Brain microvascular endothelial cell (primary cell): ENCODE data around the gene LRP1B.

Source experiments
- DNase-seq: peaks from one replicate; pipeline ENCODE4 v3.0.0-alpha.2; 2020
- H3K27ac ChIP-seq: fragments of 250-450 bp; sonication (Bioruptor Pico); 2 replicates; pipeline ENCODE4 v1.5.1; 2020; ENCODE audit warnings: mild to moderate bottlenecking, moderate library complexity
- H3K27me3 ChIP-seq: fragments of 250-450 bp; sonication (Bioruptor Pico); replicated peaks from 2 replicates; pipeline ENCODE4 v1.5.1; 2020; ENCODE audit warnings: mild to moderate bottlenecking
- H3K36me3 ChIP-seq: fragments of 250-450 bp; sonication (Bioruptor Pico); replicated peaks from 2 replicates; pipeline ENCODE4 v1.5.1; 2020; ENCODE audit warnings: mild to moderate bottlenecking
- H3K4me3 ChIP-seq: 2 replicates; pipeline ENCODE4 v1.5.1; 2011; ENCODE audit warnings: low read depth, mild to moderate bottlenecking, control low read depth, low read length, moderate library complexity
- in situ Hi-C: cut with HindIII; loops from 2 replicates; pipeline ENCODE4 v1.10.0; 2017; ENCODE audit warnings: low sequenced_read_pairs, low pct_ligation_motif_present
- TF ChIP-seq, protein P1 (sequence below): IDR thresholded peaks from 2 replicates; pipeline ENCODE4 v1.5.1; 2011; ENCODE audit warnings: low read depth, mild to moderate bottlenecking, moderate library complexity, low read length, control low read depth, inconsistent platforms; ENCODE audit errors: missing control alignments

Gene LRP1B

DNA sequence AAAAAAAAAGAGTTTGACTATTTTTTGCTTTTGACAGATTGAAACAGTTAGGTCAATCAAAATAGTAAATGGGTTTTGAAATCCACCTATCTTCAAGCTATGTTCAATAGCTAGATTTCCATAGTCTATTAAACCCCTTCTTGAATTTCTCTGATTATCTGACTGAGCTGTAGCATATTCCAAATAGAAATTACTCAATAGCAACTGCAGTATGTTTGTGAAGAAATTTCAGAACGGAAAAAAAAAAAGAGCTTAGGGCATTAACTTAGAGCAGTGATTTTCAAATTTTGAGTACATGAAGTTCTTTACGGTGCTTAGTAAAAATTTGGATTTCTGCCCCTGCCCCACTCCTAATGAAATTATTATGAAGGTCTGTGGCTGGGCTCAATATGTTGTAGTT, 432.3 kb downstream of the LRP1B start:
- in situ Hi-C loops: no loop called here
- H3K4me3 ChIP-seq: no peak overlapping the region
- H3K27me3 ChIP-seq: no peaks in the 10 kb centered on the region
- TF ChIP-seq, protein P1, sequence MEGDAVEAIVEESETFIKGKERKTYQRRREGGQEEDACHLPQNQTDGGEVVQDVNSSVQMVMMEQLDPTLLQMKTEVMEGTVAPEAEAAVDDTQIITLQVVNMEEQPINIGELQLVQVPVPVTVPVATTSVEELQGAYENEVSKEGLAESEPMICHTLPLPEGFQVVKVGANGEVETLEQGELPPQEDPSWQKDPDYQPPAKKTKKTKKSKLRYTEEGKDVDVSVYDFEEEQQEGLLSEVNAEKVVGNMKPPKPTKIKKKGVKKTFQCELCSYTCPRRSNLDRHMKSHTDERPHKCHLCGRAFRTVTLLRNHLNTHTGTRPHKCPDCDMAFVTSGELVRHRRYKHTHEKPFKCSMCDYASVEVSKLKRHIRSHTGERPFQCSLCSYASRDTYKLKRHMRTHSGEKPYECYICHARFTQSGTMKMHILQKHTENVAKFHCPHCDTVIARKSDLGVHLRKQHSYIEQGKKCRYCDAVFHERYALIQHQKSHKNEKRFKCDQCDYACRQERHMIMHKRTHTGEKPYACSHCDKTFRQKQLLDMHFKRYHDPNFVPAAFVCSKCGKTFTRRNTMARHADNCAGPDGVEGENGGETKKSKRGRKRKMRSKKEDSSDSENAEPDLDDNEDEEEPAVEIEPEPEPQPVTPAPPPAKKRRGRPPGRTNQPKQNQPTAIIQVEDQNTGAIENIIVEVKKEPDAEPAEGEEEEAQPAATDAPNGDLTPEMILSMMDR: no peak
- no peak for DNase-seq
- H3K27ac ChIP-seq: no peak overlapping the region
- H3K36me3 ChIP-seq: no peaks in the 10 kb centered on the region

DNA sequence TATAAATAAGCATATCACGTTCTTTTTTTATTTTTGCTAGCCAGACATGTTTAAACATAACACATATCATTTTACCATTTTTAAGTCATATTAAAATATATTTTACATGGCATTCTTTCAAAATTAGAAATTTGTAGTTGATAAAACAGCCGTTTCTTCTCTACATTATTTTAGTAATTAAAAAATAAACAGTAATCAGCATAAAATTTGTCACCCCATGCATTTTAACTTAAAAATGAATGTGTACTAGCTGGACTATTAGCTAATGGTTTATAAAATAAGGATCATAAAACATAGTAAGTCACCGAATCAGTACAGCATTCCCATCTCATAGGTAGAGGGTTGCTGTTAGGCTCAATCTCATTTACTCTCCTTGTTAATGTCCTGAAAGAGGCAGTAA, 433.8 kb downstream of the LRP1B start:
- no peaks in the 10 kb centered on the region for H3K27me3 ChIP-seq
- TF ChIP-seq, protein P1: no peak
- in situ Hi-C loops: no loop called here

DNA sequence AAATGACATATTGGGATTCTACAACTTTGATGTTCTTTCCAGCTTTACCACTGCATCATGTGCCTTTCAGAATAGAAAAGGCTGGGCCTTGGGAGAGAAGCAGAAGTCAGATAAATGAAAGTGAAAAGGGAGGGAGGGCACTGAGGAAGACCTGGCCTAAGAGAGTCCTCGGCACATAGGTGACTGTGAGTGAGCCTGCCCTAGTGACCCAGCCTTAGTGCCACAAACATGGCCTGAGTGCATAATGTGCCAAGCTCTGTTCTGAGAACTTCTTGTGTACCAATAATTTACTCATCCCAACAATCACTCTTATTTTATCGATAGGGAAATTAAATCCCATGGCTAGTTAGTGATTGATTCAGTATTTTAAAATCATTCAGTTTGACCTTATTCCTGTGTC, 436.6 kb downstream of the LRP1B start:
- Histone ChIP-seq H3K27ac (no peak overlapping the region), H3K27me3 (no peaks in the 10 kb centered on the region), H3K4me3 (no peak overlapping the region), H3K36me3 (no peaks in the 10 kb centered on the region)
- in situ Hi-C loops: no loop called here
- no peak for DNase-seq
- TF ChIP-seq, protein P1: no peak

More for the DNA sequence above, 433.8 kb downstream of the LRP1B start:
- Histone ChIP-seq H3K4me3 (no peak overlapping the region), H3K36me3 (no peaks in the 10 kb centered on the region), H3K27ac (no peak overlapping the region)
- no peak for DNase-seq

DNA sequence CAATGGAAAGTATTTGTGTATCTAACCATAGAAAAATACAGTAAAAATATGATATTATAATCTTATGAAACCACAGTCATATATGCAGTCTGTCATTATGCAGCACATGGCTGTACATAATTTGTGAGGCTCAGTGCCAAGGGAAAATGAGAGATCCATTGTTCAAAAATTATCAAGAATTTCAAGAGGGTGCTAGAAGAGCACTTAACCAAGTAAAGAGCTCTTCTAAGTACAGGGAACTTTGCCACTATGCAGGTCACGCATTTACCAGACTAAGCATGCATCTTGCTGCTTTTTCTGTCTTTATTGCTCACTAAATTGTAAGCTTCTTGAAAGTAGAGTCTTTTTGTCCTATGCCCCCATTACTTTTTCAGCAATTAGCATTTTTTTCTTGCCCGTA, 438.0 kb downstream of the LRP1B start:
- no peak overlapping the region for H3K27ac ChIP-seq
- in situ Hi-C loops: no loop called here
- no peak overlapping the region for H3K4me3 ChIP-seq
- no peaks in the 10 kb centered on the region for H3K36me3 ChIP-seq
- no peak for DNase-seq
- TF ChIP-seq, protein P1: no peak
- H3K27me3 ChIP-seq: no peaks in the 10 kb centered on the region

DNA sequence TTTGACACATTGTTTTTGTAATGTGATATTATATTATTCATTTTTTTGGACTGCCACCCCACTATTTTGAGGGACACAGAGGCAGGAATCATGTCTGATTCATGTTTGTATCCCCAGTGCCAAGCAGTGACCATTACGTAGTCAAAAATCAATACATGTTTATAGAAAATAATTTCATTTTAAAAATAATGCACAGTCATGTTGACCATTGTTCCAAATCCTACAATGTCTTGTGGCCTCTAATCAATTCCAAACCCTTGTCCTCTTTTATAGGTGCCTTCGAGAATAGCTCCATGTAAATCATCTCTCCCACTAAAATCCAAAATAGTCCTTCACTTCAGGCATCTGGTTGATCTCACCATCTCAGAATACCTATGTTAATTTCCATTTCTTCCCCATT, 454.7 kb downstream of the LRP1B start:
- Histone ChIP-seq H3K27me3 (no peaks in the 10 kb centered on the region), H3K27ac (no peak overlapping the region), H3K4me3 (no peak overlapping the region), H3K36me3 (no peaks in the 10 kb centered on the region)
- DNase-seq: no peak
- in situ Hi-C loops: no loop called here
- TF ChIP-seq, protein P1: no peak

DNA sequence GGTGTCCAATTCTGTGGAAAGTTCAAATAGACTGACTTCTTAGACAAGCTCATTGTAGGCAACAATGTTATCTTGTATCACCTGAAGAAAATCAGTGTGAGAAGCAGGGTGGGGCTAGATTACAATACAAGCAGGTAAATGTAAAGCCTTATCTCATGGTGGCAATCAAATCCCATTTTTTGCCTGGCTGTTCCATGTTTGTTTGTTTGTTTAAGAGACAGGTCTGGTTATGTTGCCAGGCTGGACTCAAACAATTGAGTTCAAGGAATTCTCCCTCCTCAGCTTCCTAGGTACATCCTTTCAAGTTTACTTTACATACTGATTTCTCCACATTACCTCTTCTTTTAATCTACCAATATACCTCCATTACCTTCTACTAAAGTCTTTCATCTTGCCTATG, 464.6 kb downstream of the LRP1B start:
- no peaks in the 10 kb centered on the region for H3K27me3 ChIP-seq
- H3K27ac ChIP-seq: no peak overlapping the region
- H3K36me3 ChIP-seq: no peaks in the 10 kb centered on the region
- TF ChIP-seq, protein P1: no peak
- in situ Hi-C loops: no loop called here
- no peak overlapping the region for H3K4me3 ChIP-seq
- no peak for DNase-seq
